Stimulated activated CD4-positive, alpha-beta T cell treated with anti-CD3 and anti-CD28 coated beads, Interleukin-15, amount 100 ng/mL, for 1 hour (primary cell): ENCODE measurements around the gene APBA2.
"Not testable (repeated sequence)": the region's sequence is repeated elsewhere in the genome, so short reads cannot be mapped to it uniquely, and the experiment has no call there.

Source experiments
- DNase-seq, 2 donors: peaks; one replicate each; pipeline ENCODE4 v3.0.0-alpha.2; 2020; ENCODE audit warnings: low read depth in 1 of 2, low spot score in 1 of 2

Gene APBA2

DNA sequence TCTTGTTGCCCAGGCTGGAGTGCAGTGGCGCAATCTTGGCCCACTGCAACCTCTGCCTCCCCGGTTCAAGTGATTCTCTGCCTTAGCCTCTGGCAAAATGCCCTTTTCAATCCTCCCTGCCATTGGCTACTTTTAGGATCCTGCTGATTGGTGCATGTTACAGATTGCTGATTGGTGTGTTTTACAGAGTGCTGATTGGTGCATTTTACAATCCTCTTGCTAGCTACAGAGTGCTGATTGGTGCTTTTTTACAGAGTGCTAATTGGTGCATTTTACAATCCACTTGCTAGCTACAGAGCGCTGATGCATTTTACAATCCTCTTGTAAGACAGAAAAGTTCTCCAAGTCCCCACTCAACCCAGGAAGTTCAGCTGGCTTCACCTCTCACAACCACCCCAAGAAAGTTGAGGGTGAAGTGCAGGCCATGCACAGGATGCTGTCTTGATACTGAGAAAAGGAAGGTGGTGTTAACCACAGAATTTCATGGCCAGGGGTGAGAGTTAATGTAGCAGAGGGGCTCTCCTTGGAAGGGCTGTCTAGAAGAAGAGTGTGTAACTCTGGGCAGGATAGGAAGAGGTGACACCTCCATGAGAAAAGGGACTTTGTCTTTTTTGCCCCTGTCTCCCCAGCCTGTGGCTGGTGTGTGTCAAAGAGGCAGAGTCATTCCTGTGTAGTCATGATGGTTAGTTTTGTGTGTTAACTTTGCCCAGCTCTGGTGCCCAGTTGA, 145.9 kb downstream of the APBA2 start:
- no peak for DNase-seq

DNA sequence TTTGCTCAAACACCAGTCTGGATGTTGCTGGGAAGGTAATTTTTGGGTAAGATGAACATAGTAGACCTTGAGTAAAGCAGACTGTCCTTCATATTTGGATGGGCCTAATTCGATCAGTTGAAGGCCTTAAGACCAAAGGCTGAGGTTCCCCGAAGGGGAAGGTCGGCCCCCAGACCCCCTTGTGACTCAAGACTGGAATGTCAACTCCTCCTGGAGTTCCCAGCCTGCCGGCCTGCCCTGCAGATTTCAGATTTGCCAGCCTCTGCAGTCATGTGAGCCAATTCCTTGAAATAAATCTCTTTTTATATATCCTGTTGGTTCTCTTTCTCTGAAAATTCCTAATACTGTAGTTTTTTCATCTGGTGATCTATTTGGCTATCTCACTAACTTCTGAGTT, 146.5 kb downstream of the APBA2 start:
- DNase-seq, result no peak

DNA sequence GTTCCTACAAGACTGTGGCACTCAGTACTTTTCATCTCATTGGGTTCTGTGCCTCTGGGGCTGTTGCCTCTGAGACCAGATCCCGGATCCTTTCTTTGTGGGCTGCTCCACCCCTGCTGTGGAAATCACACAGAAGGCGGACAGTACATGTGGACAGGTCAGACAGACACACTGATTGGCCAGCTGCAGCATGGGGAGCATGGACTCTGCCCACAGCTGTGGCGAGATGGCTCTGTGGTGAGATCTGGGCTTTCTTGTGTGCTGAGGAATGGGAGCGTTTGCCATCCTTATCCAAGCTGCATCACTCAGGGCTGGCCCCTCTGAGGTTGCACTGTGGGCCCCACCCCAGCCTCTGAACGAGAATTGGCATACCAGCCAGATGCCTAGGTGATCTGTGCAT, 147.0 kb downstream of the APBA2 start:
- no peak for DNase-seq

DNA sequence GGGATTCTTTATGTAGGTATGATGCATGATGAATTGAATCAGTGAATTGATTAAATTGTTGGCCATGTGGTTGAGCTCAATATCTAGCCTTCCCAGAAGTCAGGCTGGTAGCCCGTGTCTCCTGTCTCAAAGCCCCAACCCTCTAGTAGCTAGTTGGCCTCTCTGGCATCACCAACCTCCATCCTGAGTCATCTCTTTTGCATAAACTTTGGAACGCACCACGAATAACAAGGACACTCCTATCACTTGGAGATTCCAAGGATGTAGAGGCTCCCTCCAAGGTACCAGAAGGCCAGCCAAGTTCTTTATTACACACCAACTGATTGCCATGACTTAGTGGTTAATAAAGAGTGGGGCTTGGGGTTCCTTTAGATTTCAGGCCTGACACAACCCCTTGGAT, 148.4 kb downstream of the APBA2 start:
- no peak for DNase-seq

DNA sequence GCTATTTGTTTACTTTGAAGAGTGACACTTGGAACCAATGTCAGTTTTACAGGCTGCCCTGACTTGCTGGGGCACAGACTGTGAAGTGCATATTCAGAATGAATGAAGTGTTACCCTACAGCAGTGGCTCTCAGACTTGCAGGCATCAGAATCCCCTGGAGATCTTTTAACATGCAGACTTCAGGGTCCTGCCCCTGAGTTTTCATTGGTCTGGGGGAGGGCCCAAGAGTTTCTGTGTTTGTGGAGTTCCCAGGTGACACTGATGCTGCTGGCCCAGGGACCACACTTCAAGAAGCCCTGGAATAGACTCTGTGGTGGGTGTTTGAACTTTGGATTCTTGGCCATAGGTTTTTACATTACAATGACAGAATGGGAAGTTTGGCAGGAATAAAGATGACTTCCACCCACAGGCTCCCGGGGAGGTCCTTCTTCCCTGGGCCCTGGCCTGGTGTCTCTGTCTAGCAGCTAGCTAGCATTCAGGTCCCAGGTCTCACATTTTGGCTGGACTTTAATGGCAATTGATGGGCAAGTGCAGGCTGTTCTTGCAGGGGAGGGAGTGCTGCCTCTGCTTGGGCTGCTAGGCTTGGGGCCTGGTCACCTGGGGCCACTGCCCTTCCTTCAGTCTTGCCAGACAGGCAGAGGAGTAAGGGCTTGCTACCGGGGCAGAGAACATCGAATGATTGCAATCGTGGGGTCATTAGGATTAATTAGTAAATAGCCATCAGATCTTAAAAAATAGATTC, 149.0 kb downstream of the APBA2 start:
- no peak for DNase-seq

DNA sequence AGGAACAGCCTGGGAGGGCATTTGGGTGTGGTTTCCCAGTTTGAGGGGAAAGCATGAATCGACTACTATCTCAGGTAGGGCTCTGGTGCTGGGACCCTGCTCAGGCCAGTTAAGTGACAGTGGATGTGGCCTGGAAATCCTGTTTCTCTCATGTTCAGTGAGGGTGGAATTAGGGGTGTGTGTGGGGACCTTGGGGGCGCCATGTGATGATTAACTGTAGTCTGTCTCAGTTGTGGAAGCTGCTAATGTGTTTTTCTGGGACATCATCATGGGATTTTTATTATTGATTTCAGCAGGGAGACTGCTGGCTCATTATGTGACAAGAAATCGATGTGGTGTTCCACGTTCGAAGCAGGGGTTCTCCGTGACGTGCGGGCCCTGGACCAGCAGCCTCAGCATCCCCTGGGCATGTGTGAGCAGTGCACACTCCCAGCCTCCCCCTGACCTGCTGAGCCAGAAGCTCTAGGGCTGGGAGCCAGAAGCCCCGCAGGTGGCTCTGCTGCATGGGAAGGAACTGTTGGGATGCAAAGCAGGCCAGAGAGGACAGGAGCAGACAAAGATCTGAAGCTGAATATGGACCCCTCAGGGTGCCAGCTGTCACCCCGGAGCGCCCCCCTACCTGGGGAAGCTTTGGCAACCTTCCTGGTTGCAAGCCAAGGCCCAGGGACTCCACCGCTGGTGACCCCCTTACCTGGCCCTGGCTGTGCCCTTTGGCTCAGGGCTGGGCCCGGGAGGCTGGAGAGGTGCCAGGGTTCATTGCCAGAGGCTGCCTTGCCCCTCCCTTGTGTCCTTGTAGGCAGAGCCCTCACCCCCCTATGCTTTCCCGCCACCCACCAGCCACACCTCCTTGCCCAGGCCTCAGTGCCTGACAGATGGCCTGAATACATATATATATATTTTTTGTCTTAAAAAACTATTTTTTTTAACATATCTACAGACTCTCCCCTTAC, 149.8 kb downstream of the APBA2 start:
- no peak for DNase-seq

DNA sequence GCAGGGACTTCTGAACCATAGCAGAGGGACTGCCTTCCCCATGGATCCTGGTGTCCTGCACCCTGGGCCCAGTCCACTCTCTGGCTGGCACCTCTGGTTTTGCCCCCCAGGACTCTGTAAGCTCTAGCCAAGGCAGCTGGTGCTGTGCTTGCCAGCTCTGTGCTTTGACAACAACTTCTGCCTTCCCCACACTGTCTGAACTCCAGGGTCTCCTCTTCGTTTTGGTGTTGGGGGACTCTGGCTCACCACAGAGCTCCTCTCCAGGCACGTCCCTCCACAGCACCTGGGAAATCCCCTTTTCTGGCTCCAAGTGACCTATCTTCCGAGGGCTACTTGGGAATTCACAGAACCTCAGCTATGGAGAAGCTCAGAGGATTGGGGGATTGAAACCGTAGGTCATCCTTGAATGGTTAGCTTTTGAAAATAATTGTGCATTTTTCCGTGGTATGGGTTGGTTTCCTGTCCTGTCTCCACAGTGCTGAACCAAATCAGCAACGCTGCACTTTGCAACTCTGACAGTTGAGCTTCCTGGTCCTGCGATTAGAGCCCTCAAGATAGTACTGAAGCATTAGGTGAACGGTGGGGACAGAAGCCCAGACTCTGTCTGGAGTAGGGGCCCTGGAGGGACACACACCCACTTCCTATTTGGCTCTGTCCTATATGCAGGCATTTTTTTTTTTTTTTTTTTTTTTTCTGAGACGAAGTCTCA, 152.4 kb downstream of the APBA2 start:
- DNase-seq, result no peak

DNA sequence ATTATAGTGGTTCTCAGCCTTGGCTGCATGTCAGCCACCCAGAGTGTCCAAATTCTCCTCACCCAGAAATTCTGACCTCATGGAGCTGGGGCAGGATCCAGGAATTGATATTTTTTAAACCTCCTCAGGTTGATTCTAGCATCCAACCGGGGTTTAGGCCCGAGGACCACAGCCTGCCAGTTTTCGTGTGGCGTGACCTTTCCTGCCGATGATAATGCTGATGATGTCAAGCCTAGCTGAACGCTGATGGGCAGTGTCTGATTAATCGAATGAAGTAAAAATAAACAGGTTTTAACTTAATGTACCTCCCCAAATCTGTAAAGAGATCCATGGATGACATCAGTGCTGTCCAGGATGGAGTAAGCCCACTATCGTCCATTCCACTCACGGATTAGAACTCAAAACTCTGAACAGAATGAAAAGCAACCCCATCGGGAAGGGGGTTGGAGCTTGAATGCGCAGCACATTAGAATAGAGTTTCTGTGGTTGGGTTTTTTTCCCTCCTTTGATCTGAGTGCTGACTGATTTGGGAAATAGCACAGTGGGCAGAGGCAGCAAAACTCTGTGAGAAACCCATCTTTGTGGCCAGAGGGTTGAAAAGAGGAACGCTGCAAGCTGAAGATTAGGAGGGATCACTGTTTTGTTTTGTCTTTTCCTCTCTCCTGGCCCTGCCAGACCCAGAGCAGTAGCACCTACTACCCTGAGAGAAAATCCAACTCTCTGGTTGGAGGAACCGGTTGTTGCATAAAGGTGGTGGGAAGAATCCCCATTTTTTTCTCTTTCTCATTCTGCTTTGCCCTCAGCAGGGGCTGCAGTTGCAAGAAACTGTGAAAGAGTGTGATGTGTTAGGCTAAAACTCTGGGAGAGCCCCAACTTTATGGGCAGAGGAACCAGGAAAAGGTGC, 153.9 kb downstream of the APBA2 start:
- no peak for DNase-seq

DNA sequence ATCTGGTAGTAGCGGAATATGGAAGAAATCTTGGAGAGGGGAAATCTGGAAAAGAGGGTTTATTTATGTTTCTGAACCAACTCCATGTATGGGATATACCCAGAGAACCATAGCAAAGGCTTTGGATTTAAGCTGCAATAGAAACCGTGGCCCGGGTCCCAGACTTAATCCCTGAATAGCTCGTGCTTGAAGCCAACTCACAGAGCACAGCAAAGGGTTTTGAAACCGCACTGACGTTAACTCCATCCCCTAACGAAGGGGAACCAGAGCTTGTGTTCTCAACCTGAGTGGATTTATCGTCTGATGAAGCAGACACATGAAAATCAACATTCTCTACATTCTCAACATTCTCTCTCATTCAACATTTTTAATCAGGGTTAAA, 154.6 kb downstream of the APBA2 start:
- no peak for DNase-seq

DNA sequence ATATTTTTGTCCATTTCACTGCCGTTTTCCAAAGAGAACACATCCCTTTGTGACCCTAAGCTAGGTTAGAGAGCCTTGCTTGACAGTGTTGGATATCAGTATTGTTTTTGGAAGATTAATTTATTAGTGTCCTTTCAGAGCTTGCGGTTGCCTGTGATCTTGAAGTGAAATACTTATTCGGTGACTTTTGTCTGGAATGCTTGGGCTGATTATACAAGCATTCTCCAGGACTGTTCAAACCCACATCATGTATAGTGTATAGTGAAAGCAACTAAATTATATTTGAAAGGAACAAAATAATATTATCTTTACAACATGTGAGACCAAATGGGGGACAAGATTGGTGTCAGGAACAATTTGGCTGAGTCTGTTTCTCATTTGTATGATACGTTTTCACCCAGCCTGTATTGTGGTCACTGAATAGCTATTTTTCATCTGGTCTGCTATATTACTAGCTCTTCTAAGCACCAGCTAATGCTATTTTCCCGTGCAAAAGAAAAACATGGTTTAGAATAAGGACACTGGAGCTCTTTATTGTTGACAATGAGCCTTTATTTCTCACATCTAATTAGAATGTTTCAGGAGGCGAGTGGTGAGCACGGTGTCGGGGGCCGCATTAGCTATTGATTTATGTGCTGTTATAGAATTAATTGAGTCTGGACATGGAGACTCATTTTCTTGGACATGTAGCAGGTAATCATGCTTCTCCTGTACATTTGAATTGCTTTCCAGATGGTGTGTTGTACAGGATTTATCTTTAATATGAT, 158.1 kb downstream of the APBA2 start:
- no peak for DNase-seq

DNA sequence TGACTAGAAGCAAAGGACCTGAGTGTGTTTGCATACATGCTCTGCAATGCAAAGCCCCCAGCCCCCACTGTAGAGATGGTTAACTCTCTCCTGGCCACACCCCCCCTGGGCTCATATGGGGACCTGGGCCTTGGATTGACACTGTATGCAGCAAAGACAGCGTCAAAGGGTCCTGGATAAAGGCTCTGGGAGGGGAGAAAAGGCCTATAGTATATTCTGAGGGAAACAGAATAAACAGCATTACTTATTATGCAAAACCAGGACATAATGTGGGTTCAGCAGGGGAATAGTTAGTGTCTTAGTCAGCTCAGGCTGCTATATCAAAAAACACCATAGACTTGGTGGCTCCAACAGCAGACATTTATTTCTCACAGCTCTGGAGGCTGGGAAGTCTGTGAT, 158.7 kb downstream of the APBA2 start:
- no peak for DNase-seq

DNA sequence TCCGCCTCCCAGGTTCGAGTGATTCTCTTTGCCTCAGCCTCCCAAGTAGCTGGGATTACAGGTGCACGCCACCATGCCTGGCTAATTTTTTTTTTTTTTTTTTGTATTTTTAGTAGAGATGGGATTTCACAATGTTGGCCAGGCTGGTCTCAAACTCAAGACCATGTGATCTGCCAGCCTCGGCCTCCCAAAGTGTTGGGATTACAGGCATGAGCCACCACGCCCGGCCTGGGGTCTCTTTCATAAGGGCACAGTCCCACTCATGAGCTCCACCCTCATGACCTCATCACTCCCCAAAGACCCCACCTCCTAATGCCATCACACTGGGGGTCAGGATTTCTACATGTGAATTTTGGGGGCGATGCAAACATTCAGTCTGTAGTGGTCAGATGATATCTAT, 159.4 kb downstream of the APBA2 start:
- not testable (repeated sequence) for DNase-seq

DNA sequence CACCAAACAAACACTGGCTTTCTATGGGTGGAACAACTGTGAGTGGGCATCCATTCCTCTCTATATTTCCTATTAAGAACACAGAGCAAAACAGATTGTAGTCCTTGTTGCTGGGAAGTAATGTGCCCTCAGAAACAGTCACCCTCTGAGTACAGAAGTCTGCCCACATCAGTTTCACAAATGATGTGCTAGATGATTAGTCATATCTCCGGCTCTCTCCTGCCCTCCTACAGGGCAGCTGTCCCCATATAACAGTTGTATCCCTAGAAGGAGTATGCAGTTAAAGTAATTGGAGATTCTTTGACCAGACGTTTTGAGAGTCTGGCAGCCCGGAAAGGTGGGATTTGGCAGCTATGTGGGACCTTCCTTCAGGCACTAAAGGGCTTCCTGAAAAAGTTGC, 159.9 kb downstream of the APBA2 start:
- no peak for DNase-seq

DNA sequence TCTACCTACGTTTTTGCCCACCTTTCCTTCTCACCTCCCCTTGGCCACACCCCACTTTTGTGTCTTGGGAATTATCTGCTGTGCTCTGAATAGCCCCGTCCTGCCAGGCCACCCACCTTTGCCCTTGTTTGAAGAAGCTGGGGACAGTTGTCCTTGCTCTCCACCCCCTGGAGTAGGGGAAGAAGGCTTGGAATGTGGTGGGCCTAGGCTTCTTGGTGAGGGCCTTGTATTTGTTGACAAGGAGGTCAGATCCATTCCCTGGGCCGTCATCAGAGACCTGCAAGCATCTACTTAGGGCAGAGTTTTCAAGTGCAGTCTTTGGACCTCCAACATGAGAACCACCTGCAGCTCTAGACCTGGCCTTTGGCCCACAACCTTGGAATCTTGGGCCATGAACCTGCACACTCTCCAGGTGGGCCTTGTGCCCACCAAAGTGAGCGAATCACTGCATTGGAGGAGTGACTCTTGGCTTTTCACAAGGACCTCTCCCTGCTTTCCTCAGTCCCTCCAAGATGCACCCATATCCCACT, 160.6 kb downstream of the APBA2 start:
- no peak for DNase-seq

DNA sequence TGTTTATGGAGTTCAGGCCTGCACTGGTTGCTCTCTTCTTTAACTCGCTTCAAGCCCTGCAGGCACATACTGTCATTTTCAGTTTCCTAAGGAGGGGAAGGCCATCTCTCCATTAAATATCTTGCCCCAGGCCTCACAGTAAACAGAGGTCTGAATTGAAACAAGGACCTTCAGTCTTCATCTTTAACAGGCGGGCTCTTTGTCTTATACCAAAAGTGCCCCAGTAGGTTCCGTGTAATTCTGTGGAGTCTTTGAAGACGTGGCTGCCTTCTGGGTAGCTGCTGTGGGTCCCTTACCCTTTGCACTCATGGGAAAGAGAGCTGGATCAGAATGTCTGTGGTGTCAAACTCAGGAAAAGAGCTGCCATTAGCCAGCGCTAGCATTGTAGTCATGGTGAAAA, 161.2 kb downstream of the APBA2 start:
- DNase-seq, result no peak

DNA sequence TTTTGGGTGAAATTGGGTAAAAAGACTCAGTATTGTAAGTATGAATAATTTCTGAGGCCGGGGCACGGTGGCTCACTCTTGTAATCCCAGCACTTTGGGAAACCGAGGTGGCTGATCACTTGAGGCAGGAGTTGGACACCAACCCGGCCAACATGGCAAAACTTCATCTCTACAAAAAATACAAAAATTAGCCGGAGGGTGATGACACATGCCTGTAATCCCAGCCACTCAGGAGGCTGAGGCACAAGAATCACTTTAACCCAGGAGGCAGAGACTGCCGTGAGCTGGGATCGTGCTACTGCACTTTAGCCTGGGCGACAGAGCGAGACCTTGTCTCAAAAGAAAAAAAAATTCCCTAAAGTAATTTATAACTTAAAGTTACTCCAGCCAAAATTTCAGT, 162.2 kb downstream of the APBA2 start:
- DNase-seq, result no peak

DNA sequence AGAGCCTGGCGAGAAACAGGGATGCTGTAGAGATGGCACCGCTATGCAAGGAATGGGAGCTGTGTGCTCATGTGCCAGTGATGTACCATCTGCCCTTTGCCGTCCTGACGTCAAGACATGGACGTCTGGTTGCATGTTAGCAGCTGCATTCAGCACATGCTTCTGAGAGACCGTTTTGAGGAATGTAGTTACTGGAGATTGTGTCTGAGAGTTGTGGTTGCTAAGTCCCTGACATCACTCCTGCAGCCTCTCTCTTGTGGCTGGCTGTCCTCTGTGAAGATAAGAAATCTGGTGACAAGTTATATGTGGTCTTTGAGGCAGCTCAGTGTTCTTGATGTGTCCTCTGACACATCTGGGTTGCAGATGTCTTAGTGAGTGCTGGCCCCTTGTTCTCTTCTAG, 165.1 kb downstream of the APBA2 start:
- DNase-seq, result no peak

DNA sequence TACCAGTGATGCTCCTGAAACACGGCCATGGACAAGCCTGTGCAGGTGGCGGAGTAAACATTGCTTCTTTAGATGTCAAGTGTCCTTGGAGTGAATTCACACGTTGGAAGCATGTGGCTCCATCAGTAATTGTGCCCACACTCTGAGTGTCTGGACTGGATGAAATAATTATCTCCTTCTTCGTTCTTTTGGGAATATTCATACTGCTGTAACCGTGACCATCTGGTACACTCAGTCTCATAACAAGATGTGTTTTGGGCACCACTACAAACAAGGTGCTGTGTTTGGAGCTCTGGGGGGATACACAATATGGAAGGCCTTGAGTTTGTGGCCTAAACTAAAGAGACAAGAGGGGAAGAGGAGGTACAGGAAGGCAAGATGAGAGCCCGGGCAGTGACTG, 165.6 kb downstream of the APBA2 start:
- no peak for DNase-seq

DNA sequence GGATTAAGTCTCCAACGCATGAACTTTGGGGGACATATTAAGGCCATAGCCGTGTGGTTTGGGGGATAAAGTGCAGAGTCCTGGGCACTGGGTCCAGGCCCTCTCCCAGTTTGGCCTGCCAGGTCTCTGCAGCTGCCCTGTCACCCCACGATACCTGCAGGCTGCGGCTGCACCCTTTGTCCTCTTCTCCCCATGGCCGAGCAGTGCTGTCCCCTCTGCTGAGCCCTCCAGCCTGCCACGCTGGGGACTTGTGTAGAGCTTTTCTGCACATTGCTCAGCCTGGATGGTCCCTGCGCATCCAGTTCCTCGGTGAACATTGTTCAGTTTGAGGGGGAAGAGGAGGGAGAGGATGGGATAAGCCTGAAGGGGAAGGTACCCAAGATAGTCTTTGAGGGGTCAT, 167.2 kb downstream of the APBA2 start:
- no peak for DNase-seq
